HepG2 (cell line): ENCODE measurements around the gene SMIM22. TPM values are rescaled to one million over a fixed set of nuclear protein-coding genes. Genes with fewer than 3 reads are reported as not detected.

Experiments used
- ATF2 ChIP-seq: sonication (generic); formaldehyde crosslinking; IDR thresholded peaks from 2 replicates; pipeline ENCODE4 v1.4.0; 2020; ENCODE audit warnings: missing genetic modification reagents
- FOXO1 ChIP-seq: sonication (generic); formaldehyde crosslinking; IDR thresholded peaks from 2 replicates; pipeline ENCODE4 v1.4.0; 2020; ENCODE audit warnings: missing genetic modification reagents
- GATA4 ChIP-seq: sonication (generic); IDR thresholded peaks from 2 replicates; pipeline ENCODE4 v1.6.1; 2016; ENCODE audit warnings: antibody characterized with exemption, low read depth, borderline replicate concordance
- HDAC6 ChIP-seq: fragments of 200-600 bp; sonication (generic); IDR thresholded peaks from 2 replicates; pipeline ENCODE4 v1.7.0; 2017; ENCODE audit warnings: mild to moderate bottlenecking, antibody characterized with exemption, low read length, low read depth
- MED8 ChIP-seq: sonication (generic); formaldehyde crosslinking; IDR thresholded peaks from 2 replicates; pipeline ENCODE4 v1.8.1; 2023; ENCODE audit warnings: mild to moderate bottlenecking, missing genetic modification reagents; ENCODE audit not compliant: insufficient replicate concordance
- MEF2D ChIP-seq: sonication (generic); formaldehyde crosslinking; IDR thresholded peaks from 2 replicates; pipeline ENCODE4 v1.5.1; 2020; ENCODE audit warnings: mild to moderate bottlenecking, missing genetic modification reagents
- MIXL1 ChIP-seq: IDR thresholded peaks from 2 replicates; pipeline ENCODE4 v1.6.1; 2016
- TFDP1 ChIP-seq: IDR thresholded peaks from 2 replicates; pipeline ENCODE4 v1.6.1; 2016; ENCODE audit warnings: missing compliant biosample characterization, missing genetic modification reagents, borderline replicate concordance
- YEATS2 ChIP-seq: sonication (generic); formaldehyde crosslinking; IDR thresholded peaks from 2 replicates; pipeline ENCODE4 v1.4.0; 2020; ENCODE audit warnings: missing genetic modification reagents, borderline replicate concordance
- ZFY ChIP-seq: sonication (generic); formaldehyde crosslinking; IDR thresholded peaks from 2 replicates; pipeline ENCODE4 v1.4.0; 2020; ENCODE audit warnings: missing genetic modification reagents
- ZIK1 ChIP-seq: sonication (generic); formaldehyde crosslinking; IDR thresholded peaks from 2 replicates; pipeline ENCODE4 v1.5.0; 2020; ENCODE audit warnings: mild to moderate bottlenecking, low read depth, missing genetic modification reagents, borderline replicate concordance
- ZNF138 ChIP-seq: sonication (generic); formaldehyde crosslinking; IDR thresholded peaks from 2 replicates; pipeline ENCODE4 v1.5.0; 2020; ENCODE audit warnings: mild to moderate bottlenecking, low read depth, missing genetic modification reagents
- ZNF260 ChIP-seq: sonication (generic); formaldehyde crosslinking; IDR thresholded peaks from 2 replicates; pipeline ENCODE4 v1.4.0; 2020; ENCODE audit warnings: missing genetic modification reagents, low read depth, mild to moderate bottlenecking, borderline replicate concordance
- ZNF550 ChIP-seq: sonication (generic); formaldehyde crosslinking; IDR thresholded peaks from 2 replicates; pipeline ENCODE4 v1.4.0; 2020; ENCODE audit warnings: mild to moderate bottlenecking, missing genetic modification reagents, borderline replicate concordance
- polyA plus RNA-seq, 8 experiments: library from polyadenylated mRNA; depleted of rRNA in 3 of 8; stranded (reverse) in 7 of 8; unstranded in 1 of 8; fragments of >200 nt; fragmentation: Illumina TruSeq in 4 of 8; extraction: Trizol in 4 of 8; gene quantifications; 2 replicates each; pipeline versions ENCODE4 v1.2.1 to v1.2.3, GENCODE V29; 2011 to 2016; ENCODE audit warnings: low read depth in 4 of 8, missing spikeins in 1 of 8, mixed read lengths in 1 of 8; ENCODE audit not compliant: insufficient read depth in 1 of 8
- total RNA-seq, 5 experiments: library from RNA; depleted of rRNA; stranded (reverse); fragments of >200 nt; fragmentation: Illumina TruSeq; extraction: Trizol; gene quantifications; 2 replicates each; pipeline ENCODE4 v1.2.3, GENCODE V29; 2016; ENCODE audit warnings: low read depth in 1 of 5
- TF ChIP-seq, protein P1 (sequence below): IDR thresholded peaks from 2 replicates; pipeline ENCODE4 v1.6.1; 2016; ENCODE audit warnings: low read depth
- TF ChIP-seq, protein P2 (sequence below): IDR thresholded peaks from 2 replicates; pipeline ENCODE4 v1.6.1; 2018; ENCODE audit warnings: missing genetic modification reagents, mild to moderate bottlenecking, missing compliant biosample characterization
- TF ChIP-seq, protein P3 (sequence below): sonication (generic); formaldehyde crosslinking; IDR thresholded peaks from 2 replicates; pipeline ENCODE4 v1.4.0; 2020; ENCODE audit warnings: missing genetic modification reagents, borderline replicate concordance

The SMIM22 gene
- total and polyA plus RNA-seq, 2 of the 13 experiments (the other 11 are each of a cell fraction or from before 2014, with no cell fraction given): not detected

- peak; percentile 100 for TF ChIP-seq ZFY (CRISPR knock-in tag)
- peak; percentile 51; the same call in 1 of the 2 replicates for TF ChIP-seq FOXO1 (CRISPR knock-in tag)
- TF ChIP-seq, protein P1, sequence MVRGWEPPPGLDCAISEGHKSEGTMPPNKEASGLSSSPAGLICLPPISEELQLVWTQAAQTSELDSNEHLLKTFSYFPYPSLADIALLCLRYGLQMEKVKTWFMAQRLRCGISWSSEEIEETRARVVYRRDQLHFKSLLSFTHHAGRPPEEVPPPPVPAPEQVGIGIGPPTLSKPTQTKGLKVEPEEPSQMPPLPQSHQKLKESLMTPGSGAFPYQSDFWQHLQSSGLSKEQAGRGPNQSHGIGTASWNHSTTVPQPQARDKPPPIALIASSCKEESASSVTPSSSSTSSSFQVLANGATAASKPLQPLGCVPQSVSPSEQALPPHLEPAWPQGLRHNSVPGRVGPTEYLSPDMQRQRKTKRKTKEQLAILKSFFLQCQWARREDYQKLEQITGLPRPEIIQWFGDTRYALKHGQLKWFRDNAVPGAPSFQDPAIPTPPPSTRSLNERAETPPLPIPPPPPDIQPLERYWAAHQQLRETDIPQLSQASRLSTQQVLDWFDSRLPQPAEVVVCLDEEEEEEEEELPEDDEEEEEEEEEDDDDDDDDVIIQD (CRISPR knock-in tag): no peak
- no peak for TF ChIP-seq ZNF550
- TF ChIP-seq ZNF260 (CRISPR knock-in tag): no peak
- peak; percentile 60; the same call in 1 of the 2 replicates for TF ChIP-seq TFDP1 (CRISPR knock-in tag)
- TF ChIP-seq HDAC6: no peak
- peak; percentile 77 for TF ChIP-seq MIXL1
- peak; percentile 29; the same call in 1 of the 2 replicates for TF ChIP-seq ZNF138 (CRISPR knock-in tag)
- TF ChIP-seq, protein P2, sequence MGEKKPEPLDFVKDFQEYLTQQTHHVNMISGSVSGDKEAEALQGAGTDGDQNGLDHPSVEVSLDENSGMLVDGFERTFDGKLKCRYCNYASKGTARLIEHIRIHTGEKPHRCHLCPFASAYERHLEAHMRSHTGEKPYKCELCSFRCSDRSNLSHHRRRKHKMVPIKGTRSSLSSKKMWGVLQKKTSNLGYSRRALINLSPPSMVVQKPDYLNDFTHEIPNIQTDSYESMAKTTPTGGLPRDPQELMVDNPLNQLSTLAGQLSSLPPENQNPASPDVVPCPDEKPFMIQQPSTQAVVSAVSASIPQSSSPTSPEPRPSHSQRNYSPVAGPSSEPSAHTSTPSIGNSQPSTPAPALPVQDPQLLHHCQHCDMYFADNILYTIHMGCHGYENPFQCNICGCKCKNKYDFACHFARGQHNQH: peak; percentile 73; the same call in 1 of the 2 replicates
- TF ChIP-seq ZIK1 (CRISPR knock-in tag): peak; percentile 68; the same call in 1 of the 2 replicates
- TF ChIP-seq MED8: peak; percentile 67
- peak; percentile 88; the same call in 1 of the 2 replicates for TF ChIP-seq YEATS2 (CRISPR knock-in tag)
- TF ChIP-seq, protein P3, sequence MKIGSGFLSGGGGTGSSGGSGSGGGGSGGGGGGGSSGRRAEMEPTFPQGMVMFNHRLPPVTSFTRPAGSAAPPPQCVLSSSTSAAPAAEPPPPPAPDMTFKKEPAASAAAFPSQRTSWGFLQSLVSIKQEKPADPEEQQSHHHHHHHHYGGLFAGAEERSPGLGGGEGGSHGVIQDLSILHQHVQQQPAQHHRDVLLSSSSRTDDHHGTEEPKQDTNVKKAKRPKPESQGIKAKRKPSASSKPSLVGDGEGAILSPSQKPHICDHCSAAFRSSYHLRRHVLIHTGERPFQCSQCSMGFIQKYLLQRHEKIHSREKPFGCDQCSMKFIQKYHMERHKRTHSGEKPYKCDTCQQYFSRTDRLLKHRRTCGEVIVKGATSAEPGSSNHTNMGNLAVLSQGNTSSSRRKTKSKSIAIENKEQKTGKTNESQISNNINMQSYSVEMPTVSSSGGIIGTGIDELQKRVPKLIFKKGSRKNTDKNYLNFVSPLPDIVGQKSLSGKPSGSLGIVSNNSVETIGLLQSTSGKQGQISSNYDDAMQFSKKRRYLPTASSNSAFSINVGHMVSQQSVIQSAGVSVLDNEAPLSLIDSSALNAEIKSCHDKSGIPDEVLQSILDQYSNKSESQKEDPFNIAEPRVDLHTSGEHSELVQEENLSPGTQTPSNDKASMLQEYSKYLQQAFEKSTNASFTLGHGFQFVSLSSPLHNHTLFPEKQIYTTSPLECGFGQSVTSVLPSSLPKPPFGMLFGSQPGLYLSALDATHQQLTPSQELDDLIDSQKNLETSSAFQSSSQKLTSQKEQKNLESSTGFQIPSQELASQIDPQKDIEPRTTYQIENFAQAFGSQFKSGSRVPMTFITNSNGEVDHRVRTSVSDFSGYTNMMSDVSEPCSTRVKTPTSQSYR (CRISPR knock-in tag): no peak
- TF ChIP-seq MEF2D (CRISPR knock-in tag): peak; percentile 39; the same call in 1 of the 2 replicates
- TF ChIP-seq GATA4: peak; percentile 27; the same call in 1 of the 2 replicates
- peak; percentile 71 for TF ChIP-seq ATF2 (CRISPR knock-in tag)
Observed at GRCh38 chr16:4766875-4767628, 28.1 kb upstream of the SMIM22 start, which contains the start of gene ZNF500 (continued).
